Kidney (tissue), 14 donors: ENCODE measurements around the gene GRAMD4. TPM values are rescaled to one million over a fixed set of nuclear protein-coding genes. Genes with fewer than 3 reads are reported as not detected.

Experiments
- DNase-seq, 5 donors: peaks; one replicate each; pipeline ENCODE4 v3.0.0-alpha.2; 2013 to 2020
- FAIRE-seq: peaks from 2 replicates; lab custom pipeline; 2012; peaks lifted over from hg19 to GRCh38; lab: Jason Lieb, UNC
- H3K27ac ChIP-seq, 2 donors: one replicate each; pipeline ENCODE4 v1.7.0; 2013; ENCODE audit warnings: low read depth in 2 of 2, low read length in 2 of 2, inconsistent platforms in 1 of 2
- H3K27me3 ChIP-seq: one replicate; pipeline ENCODE4 v1.7.1; 2013; ENCODE audit warnings: low read length, inconsistent platforms; ENCODE audit not compliant: control insufficient read depth, insufficient read depth
- H3K36me3 ChIP-seq, 3 donors: one replicate each; pipeline versions ENCODE4 v1.7.0 to v1.7.1; 2013; ENCODE audit warnings: low read length in 3 of 3, control low read depth in 1 of 3, inconsistent platforms in 1 of 3; ENCODE audit not compliant: insufficient read depth in 3 of 3, control insufficient read depth in 2 of 3
- H3K4me1 ChIP-seq, 3 donors: one replicate each; pipeline versions ENCODE4 v1.7.0 to v1.7.1; 2013; ENCODE audit warnings: low read length in 3 of 3, inconsistent platforms in 1 of 3, low read depth in 1 of 3; ENCODE audit not compliant: control insufficient read depth in 2 of 3, insufficient read depth in 2 of 3
- H3K4me3 ChIP-seq, 3 donors: one replicate each; pipeline versions ENCODE4 v1.7.0 to v1.8.1; 2013; ENCODE audit warnings: low read length in 3 of 3, control low read depth in 1 of 3, inconsistent platforms in 1 of 3
- H3K9ac ChIP-seq, 3 donors: one replicate each; pipeline versions ENCODE4 v1.7.0 to v1.7.1; 2013; ENCODE audit warnings: low read length in 3 of 3, control low read depth in 1 of 3, inconsistent platforms in 1 of 3
- H3K9me3 ChIP-seq, 3 donors: one replicate each; pipeline versions ENCODE4 v1.7.0 to v1.7.1; 2013; ENCODE audit warnings: low read length in 3 of 3, control low read depth in 1 of 3, inconsistent platforms in 1 of 3; ENCODE audit not compliant: control insufficient read depth in 2 of 3, insufficient read depth in 1 of 3
- CTCF ChIP-seq: IDR thresholded peaks from 3 replicates; pipeline ENCODE4 v1.5.1; 2012; ENCODE audit warnings: mild to moderate bottlenecking, moderate library complexity, borderline replicate concordance; ENCODE audit not compliant: insufficient read depth; ENCODE audit errors: extremely low read depth
- intact Hi-C: fragments of 100-400 bp; cut with DNase I; formaldehyde crosslinking; loops from one replicate; pipeline ENCODE4 v1.11.1; 2022
- polyA plus RNA-seq: library from polyadenylated mRNA; stranded (reverse); fragments of 350-450 nt; fragmentation: Illumina TruSeq; extraction: RNeasy Lipid Tissue Mini Kit (QIAGEN cat#74804); gene quantifications from one replicate; pipeline ENCODE4 v1.2.3, GENCODE V29; 2014; ENCODE audit warnings: low read depth, low replicate concordance; ENCODE audit not compliant: insufficient read depth
- total RNA-seq: library from RNA; stranded (reverse); fragmentation: NEBNext Ultra II Directional; extraction: Animal tissue kit (Norgen Biotek cat#: 25700); gene quantifications from one replicate; pipeline ENCODE4 v1.2.1, GENCODE V29; 2021
- donor health status: control.
- donor health status: control.
- donor health status: control.
- donor health status: control.
- donor health status: control.
- donor health status: DM: yes; HTN: yes; CAD: no.
- donor health status: Normal renal cell carcinoma (clear cell type).

The GRAMD4 gene
- total and polyA plus RNA-seq, 2 donors from 2014 or later: 12.1 to 58.2 TPM

- no peak overlapping the region for H3K4me3 ChIP-seq
- H3K27ac ChIP-seq: no peak overlapping the region
- intact Hi-C loops: no loop called here
- H3K9ac ChIP-seq: no peak overlapping the region
- FAIRE-seq (no peak), DNase-seq (no peak)
- no peaks in the 10 kb centered on the region for H3K4me1 ChIP-seq
- H3K27me3 ChIP-seq: no peaks in the 10 kb centered on the region
- peaks cover 0 to 2% (median 0%) of the 10 kb centered on the region in 3 donors for H3K36me3 ChIP-seq
- TF ChIP-seq CTCF: no peak
- no peaks in the 10 kb centered on the region for H3K9me3 ChIP-seq
Measured at GRCh38 chr22:46679706-46680269, 59.6 kb downstream of the GRAMD4 start.

- H3K4me1 ChIP-seq: no peaks in the 10 kb centered on the region
- no peak overlapping the region for H3K4me3 ChIP-seq
- H3K9ac ChIP-seq: no peak overlapping the region
- no peak overlapping the region for H3K27ac ChIP-seq
- no peaks in the 10 kb centered on the region for H3K27me3 ChIP-seq
- no peaks in the 10 kb centered on the region for H3K36me3 ChIP-seq
- intact Hi-C loops: no loop called here
- FAIRE-seq: no peak
- DNase-seq: no peak
- no peak for TF ChIP-seq CTCF
- H3K9me3 ChIP-seq: no peaks in the 10 kb centered on the region
Measured at GRCh38 chr22:46681010-46681409, 60.8 kb downstream of the GRAMD4 start.

GRCh38 chr22:46682011-46682731, 62.0 kb downstream of the GRAMD4 start:
- Histone ChIP-seq H3K4me1 (no peaks in the 10 kb centered on the region), H3K4me3 (no peak overlapping the region), H3K36me3 (no peaks in the 10 kb centered on the region), H3K27ac (no peak overlapping the region), H3K27me3 (no peaks in the 10 kb centered on the region), H3K9ac (no peak overlapping the region), H3K9me3 (no peaks in the 10 kb centered on the region)
- FAIRE-seq (no peak), DNase-seq (no peak)
- intact Hi-C loops: no loop called here
- no peak for TF ChIP-seq CTCF
